Uterus (tissue), 4 donors: ENCODE data around the gene PHACTR2. TPM values are rescaled to one million over a fixed set of nuclear protein-coding genes. Genes with fewer than 3 reads are reported as not detected.

Experiments
- DNase-seq, 2 donors: peaks; one replicate each; pipeline ENCODE4 v3.0.0-alpha.2; 2019 to 2020
- H3K27ac ChIP-seq, 2 donors: fragments of 200-600 bp; sonication (generic); 1 replicate in 1 of 2; 2 replicates in 1 of 2; pipeline ENCODE4 v1.5.1; 2016 to 2018
- H3K27me3 ChIP-seq, 2 donors: fragments of 200-600 bp; sonication (generic); one replicate each; pipeline ENCODE4 v1.5.1; 2018 to 2019; ENCODE audit warnings: control low read depth in 1 of 2
- H3K36me3 ChIP-seq, 2 donors: fragments of 200-600 bp; sonication (generic); one replicate each; pipeline ENCODE4 v1.5.1; 2019; ENCODE audit warnings: control low read depth in 1 of 2
- H3K4me1 ChIP-seq, 2 donors: fragments of 200-600 bp; sonication (generic); one replicate each; pipeline ENCODE4 v1.5.1; 2018 to 2019; ENCODE audit warnings: control low read depth in 1 of 2
- H3K4me3 ChIP-seq, 2 donors: fragments of 200-600 bp; sonication (generic); 1 replicate in 1 of 2; 2 replicates in 1 of 2; pipeline ENCODE4 v1.5.1; 2018 to 2019; ENCODE audit warnings: mild to moderate bottlenecking in 1 of 2
- H3K9me3 ChIP-seq, 2 donors: fragments of 200-600 bp; sonication (generic); one replicate each; pipeline ENCODE4 v1.5.1; 2019; ENCODE audit warnings: control low read depth in 1 of 2
- POLR2A ChIP-seq, 2 donors: fragments of 450-650 bp; IDR thresholded peaks; one replicate each; pipeline ENCODE4 v1.6.1; 2016; ENCODE audit warnings: antibody characterized with exemption in 2 of 2, mild to moderate bottlenecking in 1 of 2, moderate library complexity in 1 of 2
- intact Hi-C: fragments of 100-400 bp; cut with DNase I; formaldehyde crosslinking; loops from one replicate; pipeline ENCODE4 v1.15.1; 2023; ENCODE audit warnings: low total_unique reads
- total RNA-seq, 4 donors: library from RNA; depleted of rRNA in 3 of 4; stranded (reverse); fragments of >200 nt in 3 of 4; gene quantifications; one replicate each; pipeline versions ENCODE4 v1.1.0 to v1.2.4, GENCODE V29; 2014 to 2023
- TF ChIP-seq, protein P1 (sequence below), 4 experiments: fragments of 200-600 bp in 2 of 4; fragments of 450-650 bp in 2 of 4; sonication (generic) in 2 of 4; IDR thresholded peaks; one replicate each; pipeline ENCODE4 v1.5.1; 2016 to 2019; ENCODE audit warnings: antibody characterized with exemption in 4 of 4, mild to moderate bottlenecking in 2 of 4, moderate library complexity in 1 of 4
- donor health status: DM: yes; HTN: yes; CAD: no.

Gene PHACTR2
- total RNA-seq, 4 donors from 2014 or later, result 78.2 to 145 (median 90.1) TPM

GRCh38 chr6:143822584-143823024 is 144.8 kb downstream of the PHACTR2 start:
- intact Hi-C loops, result no loop called here
- no peak for DNase-seq
- no peak overlapping the region for H3K4me3 ChIP-seq
- H3K4me1 ChIP-seq, result no peaks in the 10 kb centered on the region
- H3K27me3 ChIP-seq, result no peaks in the 10 kb centered on the region
- H3K27ac ChIP-seq, result no peak overlapping the region
- H3K36me3 ChIP-seq, result no peaks in the 10 kb centered on the region
- H3K9me3 ChIP-seq, result no peaks in the 10 kb centered on the region
- TF ChIP-seq, protein P1, sequence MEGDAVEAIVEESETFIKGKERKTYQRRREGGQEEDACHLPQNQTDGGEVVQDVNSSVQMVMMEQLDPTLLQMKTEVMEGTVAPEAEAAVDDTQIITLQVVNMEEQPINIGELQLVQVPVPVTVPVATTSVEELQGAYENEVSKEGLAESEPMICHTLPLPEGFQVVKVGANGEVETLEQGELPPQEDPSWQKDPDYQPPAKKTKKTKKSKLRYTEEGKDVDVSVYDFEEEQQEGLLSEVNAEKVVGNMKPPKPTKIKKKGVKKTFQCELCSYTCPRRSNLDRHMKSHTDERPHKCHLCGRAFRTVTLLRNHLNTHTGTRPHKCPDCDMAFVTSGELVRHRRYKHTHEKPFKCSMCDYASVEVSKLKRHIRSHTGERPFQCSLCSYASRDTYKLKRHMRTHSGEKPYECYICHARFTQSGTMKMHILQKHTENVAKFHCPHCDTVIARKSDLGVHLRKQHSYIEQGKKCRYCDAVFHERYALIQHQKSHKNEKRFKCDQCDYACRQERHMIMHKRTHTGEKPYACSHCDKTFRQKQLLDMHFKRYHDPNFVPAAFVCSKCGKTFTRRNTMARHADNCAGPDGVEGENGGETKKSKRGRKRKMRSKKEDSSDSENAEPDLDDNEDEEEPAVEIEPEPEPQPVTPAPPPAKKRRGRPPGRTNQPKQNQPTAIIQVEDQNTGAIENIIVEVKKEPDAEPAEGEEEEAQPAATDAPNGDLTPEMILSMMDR (IDR thresholded peaks at IDR 0.05), result no peak
- TF ChIP-seq POLR2A (IDR thresholded peaks at IDR 0.05), result no peak

GRCh38 chr6:143823548-143823947 is 145.8 kb downstream of the PHACTR2 start:
- H3K4me3 ChIP-seq, result no peak overlapping the region
- no peaks in the 10 kb centered on the region for H3K27me3 ChIP-seq
- H3K27ac ChIP-seq, result no peak overlapping the region
- no peak for TF ChIP-seq POLR2A (IDR thresholded peaks at IDR 0.05)
- TF ChIP-seq, protein P1 (IDR thresholded peaks at IDR 0.05), result no peak
- H3K9me3 ChIP-seq, result no peaks in the 10 kb centered on the region
- H3K4me1 ChIP-seq, result no peaks in the 10 kb centered on the region
- intact Hi-C loops, result no loop called here
- H3K36me3 ChIP-seq, result no peaks in the 10 kb centered on the region
- DNase-seq, result no peak

- no peak overlapping the region for H3K4me3 ChIP-seq
- no peak for DNase-seq
- no peaks in the 10 kb centered on the region for H3K27me3 ChIP-seq
- no peak overlapping the region for H3K27ac ChIP-seq
- intact Hi-C loops, result no loop called here
- H3K4me1 ChIP-seq, result no peaks in the 10 kb centered on the region
- H3K36me3 ChIP-seq, result no peaks in the 10 kb centered on the region
- H3K9me3 ChIP-seq, result no peaks in the 10 kb centered on the region
- no peak for TF ChIP-seq POLR2A (IDR thresholded peaks at IDR 0.05)
- TF ChIP-seq, protein P1 (IDR thresholded peaks at IDR 0.05), result no peak
Observed at GRCh38 chr6:143828572-143828971, 150.8 kb downstream of the PHACTR2 start.

DNA sequence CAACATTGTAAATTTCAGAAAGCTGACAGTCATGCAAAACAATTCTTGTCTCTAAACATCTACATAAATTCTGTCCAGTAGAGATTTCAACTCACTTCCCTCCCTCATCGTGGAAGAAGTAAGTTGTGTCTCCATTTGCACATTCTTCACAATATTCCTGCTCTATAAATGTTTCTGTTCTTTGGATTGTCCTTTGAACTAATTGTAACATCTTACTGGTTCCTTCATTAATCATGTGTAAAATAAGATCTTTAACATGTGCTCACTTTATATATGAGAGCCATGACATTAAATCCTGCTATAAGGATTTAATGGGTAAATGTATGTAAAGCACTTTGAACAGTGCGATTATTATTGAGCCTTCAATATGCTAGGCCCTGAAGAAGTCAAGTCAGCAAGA is 158.4 kb downstream of the PHACTR2 start:
- DNase-seq, result no peak
- intact Hi-C loops, result no loop called here
- no peak for TF ChIP-seq POLR2A (IDR thresholded peaks at IDR 0.05)
- TF ChIP-seq, protein P1 (IDR thresholded peaks at IDR 0.05), result no peak

DNA sequence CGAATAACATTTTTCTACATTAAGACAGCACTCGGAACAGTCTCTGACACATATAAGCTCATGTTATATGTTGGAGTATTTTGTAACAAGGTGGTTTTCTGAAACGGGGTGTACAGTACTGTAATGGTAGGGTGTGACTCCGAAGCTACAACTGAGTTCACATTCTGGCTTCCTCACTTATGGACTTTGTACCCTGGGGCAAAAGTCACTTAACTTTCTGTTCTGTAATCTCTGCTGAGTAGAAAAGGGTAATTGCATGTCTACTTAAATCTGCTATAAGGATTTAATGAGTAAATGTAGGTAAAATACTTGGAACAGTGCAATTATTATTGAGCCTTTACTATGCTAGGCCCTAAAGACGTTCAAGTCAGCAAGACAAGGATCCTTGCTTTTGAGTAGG is 160.6 kb downstream of the PHACTR2 start:
- intact Hi-C loops, result no loop called here
- Histone ChIP-seq H3K9me3 (no peaks in the 10 kb centered on the region), H3K27ac (peak overlapping the region; percentile 69 to 73)

More for the DNA sequence above, 158.4 kb downstream of the PHACTR2 start:
- H3K27me3 ChIP-seq, result no peaks in the 10 kb centered on the region
- no peak overlapping the region for H3K27ac ChIP-seq
- no peaks in the 10 kb centered on the region for H3K36me3 ChIP-seq
- H3K9me3 ChIP-seq, result no peaks in the 10 kb centered on the region
- no peak overlapping the region for H3K4me3 ChIP-seq
- H3K4me1 ChIP-seq, result no peaks in the 10 kb centered on the region

More for the DNA sequence above, 160.6 kb downstream of the PHACTR2 start:
- no peaks in the 10 kb centered on the region for H3K4me1 ChIP-seq
- TF ChIP-seq, protein P1 (IDR thresholded peaks at IDR 0.05), result no peak
- TF ChIP-seq POLR2A (IDR thresholded peaks at IDR 0.05), result no peak
- H3K4me3 ChIP-seq, result no peak overlapping the region
- H3K36me3 ChIP-seq, result no peaks in the 10 kb centered on the region
- no peak for DNase-seq
- no peaks in the 10 kb centered on the region for H3K27me3 ChIP-seq
